OCI-LY1 (cell line): Measurements from ENCODE around the gene LATS2.
A peak's percentile ranks its signal among the peaks of the same experiment; 100 is the strongest.
"Not testable (repeated sequence)": the region's sequence is repeated elsewhere in the genome, so short reads cannot be mapped to it uniquely, and the experiment has no call there.

ENCODE experiments used
- H2AFZ ChIP-seq: fragments of 200-600 bp; sonication (generic), shearing (Covaris generic); 2 replicates; pipeline ENCODE4 v1.6.0; 2014; ENCODE audit warnings: antibody characterized with exemption, mild to moderate bottlenecking, low read length
- H3F3A ChIP-seq: fragments of 200-600 bp; sonication (generic), shearing (Covaris generic); 2 replicates; pipeline ENCODE4 v1.6.0; 2014; ENCODE audit warnings: mild to moderate bottlenecking, antibody characterized with exemption, low read length, moderate library complexity; ENCODE audit not compliant: insufficient read depth
- H3K27ac ChIP-seq: fragments of 200-600 bp; sonication (generic); 2 replicates; pipeline ENCODE4 v1.5.1; 2014; ENCODE audit warnings: low read length, mixed run types, mild to moderate bottlenecking, low read depth; ENCODE audit not compliant: poor library complexity, severe bottlenecking
- H3K27me3 ChIP-seq: fragments of 200-600 bp; sonication (generic); 2 replicates; pipeline ENCODE4 v1.6.0; 2014; ENCODE audit warnings: antibody characterized with exemption, mild to moderate bottlenecking, low read length, moderate library complexity; ENCODE audit not compliant: insufficient read depth
- H3K36me3 ChIP-seq: fragments of 200-600 bp; sonication (generic); 2 replicates; pipeline ENCODE4 v1.6.1; 2014; ENCODE audit warnings: mild to moderate bottlenecking, antibody characterized with exemption, low read length, moderate library complexity, mixed read lengths; ENCODE audit not compliant: insufficient read depth
- H3K4me1 ChIP-seq: fragments of 200-600 bp; sonication (generic); 2 replicates; pipeline ENCODE4 v1.5.1; 2014; ENCODE audit warnings: mild to moderate bottlenecking, low read length, moderate library complexity; ENCODE audit not compliant: insufficient read depth, severe bottlenecking
- H3K4me2 ChIP-seq: fragments of 200-600 bp; sonication (generic), shearing (Covaris generic); 2 replicates; pipeline ENCODE4 v1.6.1; 2014; ENCODE audit warnings: low read length
- H3K4me3 ChIP-seq: fragments of 200-600 bp; sonication (generic); 2 replicates; pipeline ENCODE4 v1.5.1; 2014; ENCODE audit warnings: low read length, low read depth, mild to moderate bottlenecking, mixed read lengths; ENCODE audit not compliant: poor library complexity, severe bottlenecking
- H3K79me2 ChIP-seq: fragments of 200-600 bp; shearing (Covaris generic); 2 replicates; pipeline ENCODE4 v1.6.1; 2016; ENCODE audit warnings: mixed run types, low read length, mixed read lengths; ENCODE audit not compliant: insufficient read depth
- H3K9ac ChIP-seq: fragments of 200-600 bp; sonication (generic), shearing (Covaris generic); 2 replicates; pipeline ENCODE4 v1.6.1; 2014; ENCODE audit warnings: mild to moderate bottlenecking, low read length, mixed read lengths
- H3K9me2 ChIP-seq: fragments of 200-600 bp; sonication (generic), shearing (Covaris generic); 2 replicates; pipeline ENCODE4 v1.6.1; 2014; ENCODE audit warnings: low read depth, mild to moderate bottlenecking, low read length, mixed read lengths
- H3K9me3 ChIP-seq: fragments of 200-600 bp; shearing (Covaris generic); 2 replicates; pipeline ENCODE4 v1.6.1; 2014; ENCODE audit warnings: low read length, mixed read lengths
- H4K20me1 ChIP-seq: fragments of 200-600 bp; sonication (generic), shearing (Covaris generic); 2 replicates; pipeline ENCODE4 v1.6.0; 2016; ENCODE audit warnings: mild to moderate bottlenecking, low read length; ENCODE audit not compliant: insufficient read depth
- EZH2 ChIP-seq: fragments of 200-600 bp; sonication (generic), shearing (Covaris generic); IDR thresholded peaks from 2 replicates; pipeline ENCODE4 v1.8.0; 2017; ENCODE audit warnings: borderline replicate concordance, mixed run types, mild to moderate bottlenecking, antibody characterized with exemption, low read length, moderate library complexity, mixed read lengths
- TF ChIP-seq, protein P1 (sequence below): fragments of 200-600 bp; sonication (generic), shearing (Covaris generic); IDR thresholded peaks from 2 replicates; pipeline ENCODE4 v1.5.1; 2017; ENCODE audit warnings: mild to moderate bottlenecking, antibody characterized with exemption, low read length, moderate library complexity, mixed read lengths

The LATS2 gene

DNA sequence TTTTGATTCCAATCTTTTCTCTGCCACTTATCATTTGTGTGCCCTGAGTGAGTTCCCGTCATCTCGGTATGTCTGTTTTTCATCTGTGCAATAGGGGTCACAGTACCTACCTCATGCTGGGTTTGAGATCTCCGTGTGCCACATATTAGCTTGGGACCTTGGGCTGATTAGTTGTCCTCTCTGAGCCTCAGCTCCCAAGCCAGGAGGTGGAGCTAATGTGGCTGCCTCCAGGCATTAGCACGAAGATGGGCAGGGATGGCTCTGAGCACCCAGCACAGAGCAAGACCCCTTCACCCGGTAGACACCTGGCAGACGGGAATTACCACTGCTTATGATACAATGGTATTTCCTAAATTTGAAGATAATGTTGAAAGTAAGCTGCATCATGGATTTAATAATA lies 123.1 kb downstream of the LATS2 start:
- Histone ChIP-seq H3K4me2 (no peak overlapping the region), H3K79me2 (no peaks in the 10 kb centered on the region), H3K9me3 (no peaks in the 10 kb centered on the region), H4K20me1 (no peaks in the 10 kb centered on the region), H3F3A (no peaks in the 10 kb centered on the region), H3K36me3 (no peaks in the 10 kb centered on the region), H3K4me1 (no peaks in the 10 kb centered on the region), H2AFZ (no peak overlapping the region), H3K27me3 (0 out of 2 replicates have a peak, but pooled peaks cover 3% of the 10 kb centered on the region), H3K9me2 (no peaks in the 10 kb centered on the region), H3K9ac (no peak overlapping the region), H3K4me3 (no peak overlapping the region), H3K27ac (no peak overlapping the region)
- TF ChIP-seq, protein P1, sequence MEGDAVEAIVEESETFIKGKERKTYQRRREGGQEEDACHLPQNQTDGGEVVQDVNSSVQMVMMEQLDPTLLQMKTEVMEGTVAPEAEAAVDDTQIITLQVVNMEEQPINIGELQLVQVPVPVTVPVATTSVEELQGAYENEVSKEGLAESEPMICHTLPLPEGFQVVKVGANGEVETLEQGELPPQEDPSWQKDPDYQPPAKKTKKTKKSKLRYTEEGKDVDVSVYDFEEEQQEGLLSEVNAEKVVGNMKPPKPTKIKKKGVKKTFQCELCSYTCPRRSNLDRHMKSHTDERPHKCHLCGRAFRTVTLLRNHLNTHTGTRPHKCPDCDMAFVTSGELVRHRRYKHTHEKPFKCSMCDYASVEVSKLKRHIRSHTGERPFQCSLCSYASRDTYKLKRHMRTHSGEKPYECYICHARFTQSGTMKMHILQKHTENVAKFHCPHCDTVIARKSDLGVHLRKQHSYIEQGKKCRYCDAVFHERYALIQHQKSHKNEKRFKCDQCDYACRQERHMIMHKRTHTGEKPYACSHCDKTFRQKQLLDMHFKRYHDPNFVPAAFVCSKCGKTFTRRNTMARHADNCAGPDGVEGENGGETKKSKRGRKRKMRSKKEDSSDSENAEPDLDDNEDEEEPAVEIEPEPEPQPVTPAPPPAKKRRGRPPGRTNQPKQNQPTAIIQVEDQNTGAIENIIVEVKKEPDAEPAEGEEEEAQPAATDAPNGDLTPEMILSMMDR = no peak
- TF ChIP-seq EZH2 = no peak

DNA sequence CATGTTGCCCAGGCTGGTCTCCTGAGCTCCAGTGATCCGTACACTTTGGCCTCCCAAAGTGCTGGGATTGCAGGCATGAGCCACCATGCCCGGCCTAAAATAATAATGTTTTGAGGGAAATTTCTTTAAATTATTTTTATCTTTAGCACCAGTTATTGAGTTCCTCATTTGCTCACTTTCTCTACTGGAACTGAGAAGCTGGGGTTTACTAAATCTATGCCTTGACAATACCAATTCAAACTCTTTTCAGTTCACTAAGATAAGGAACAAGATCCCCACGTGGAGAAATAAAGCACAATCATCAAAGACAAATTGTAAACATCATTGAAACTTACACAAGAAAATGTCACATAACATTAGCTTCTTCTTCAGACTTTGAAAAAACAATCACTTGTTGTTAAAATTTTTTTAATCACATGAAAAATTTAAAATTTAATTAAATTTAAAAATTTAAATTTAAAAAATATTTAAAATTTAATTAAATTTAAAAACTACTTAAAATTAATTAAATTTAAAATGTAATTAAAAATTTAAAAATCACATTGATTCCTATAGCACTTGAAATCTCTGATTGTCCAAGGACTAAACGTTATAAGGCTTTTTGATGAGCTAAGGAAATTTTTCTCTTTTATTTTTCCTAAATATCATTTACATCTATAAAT lies 133.7 kb downstream of the LATS2 start:
- Histone ChIP-seq H3K9me2 (no peaks in the 10 kb centered on the region), H4K20me1 (no peaks in the 10 kb centered on the region), H2AFZ (no peak overlapping the region), H3K9ac (no peak overlapping the region), H3K79me2 (no peaks in the 10 kb centered on the region), H3K4me3 (no peak overlapping the region), H3K27me3 (no peaks in the 10 kb centered on the region), H3K4me1 (no peaks in the 10 kb centered on the region), H3K9me3 (no peaks in the 10 kb centered on the region), H3K4me2 (no peak overlapping the region), H3K27ac (no peak overlapping the region), H3K36me3 (no peaks in the 10 kb centered on the region), H3F3A (no peaks in the 10 kb centered on the region)
- no peak for TF ChIP-seq EZH2
- TF ChIP-seq, protein P1 = no peak

DNA sequence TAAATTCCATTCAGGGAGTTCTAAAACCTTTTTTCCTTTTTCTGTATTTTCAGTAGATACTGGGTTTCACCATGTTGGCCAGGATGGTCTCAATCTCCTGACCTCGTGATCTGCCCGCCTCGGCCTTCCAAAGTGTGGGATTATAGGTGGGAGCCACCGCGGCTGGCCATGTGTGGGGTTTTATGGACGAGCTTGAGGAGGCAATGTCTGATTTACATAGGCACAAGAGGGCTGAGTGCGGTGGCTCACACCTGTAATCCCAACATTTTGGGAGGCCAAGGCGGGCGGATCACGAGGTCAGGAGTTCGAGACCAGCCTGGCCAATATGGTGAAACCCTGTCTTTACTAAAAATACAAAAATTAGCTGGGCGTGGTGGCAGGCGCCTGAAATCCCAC lies 136.0 kb downstream of the LATS2 start:
- H3K4me2 ChIP-seq, H2AFZ ChIP-seq, H3K27me3 ChIP-seq, H3K9me3 ChIP-seq, H3K36me3 ChIP-seq, H3F3A ChIP-seq, H3K4me3 ChIP-seq, H3K79me2 ChIP-seq, H3K9ac ChIP-seq, H4K20me1 ChIP-seq, H3K27ac ChIP-seq, H3K4me1 ChIP-seq, H3K9me2 ChIP-seq: not testable (repeated sequence)

DNA sequence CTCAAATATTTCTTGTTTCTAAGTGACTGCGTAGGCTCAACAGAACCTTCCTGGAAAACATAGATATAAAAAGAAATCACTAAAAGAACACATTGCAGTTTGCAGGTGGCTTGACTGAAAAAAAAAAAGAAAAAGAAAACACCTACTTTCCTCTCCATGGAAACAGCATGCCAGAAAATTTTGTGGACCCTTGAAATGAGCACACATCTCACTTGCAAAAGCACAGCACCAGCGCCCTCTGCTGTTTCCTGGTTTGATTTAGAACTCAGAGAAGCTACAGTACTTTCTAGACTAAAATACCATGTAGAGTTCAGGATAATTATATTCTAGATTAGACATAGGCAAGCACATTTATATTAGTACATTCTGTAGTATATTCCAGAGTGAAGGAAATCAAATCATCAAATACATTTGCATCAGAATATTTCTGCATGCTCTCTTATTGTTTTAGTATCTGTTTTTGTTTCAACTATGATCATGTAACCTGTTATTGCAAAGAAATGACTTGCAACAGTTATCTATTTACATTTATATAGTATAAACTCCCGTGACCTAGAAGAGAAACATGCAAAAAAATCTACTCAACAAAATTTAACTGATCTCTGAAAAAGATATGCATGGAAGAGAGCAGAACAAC lies 136.5 kb downstream of the LATS2 start:
- Histone ChIP-seq H3K4me3 (no peak overlapping the region), H4K20me1 (no peaks in the 10 kb centered on the region), H3K9me3 (no peaks in the 10 kb centered on the region), H3K9me2 (no peaks in the 10 kb centered on the region), H3K4me2 (no peak overlapping the region), H3K9ac (no peak overlapping the region), H3K27me3 (no peaks in the 10 kb centered on the region), H3K4me1 (no peaks in the 10 kb centered on the region), H3K36me3 (no peaks in the 10 kb centered on the region), H2AFZ (no peak overlapping the region), H3F3A (no peaks in the 10 kb centered on the region), H3K79me2 (no peaks in the 10 kb centered on the region), H3K27ac (no peak overlapping the region)
- TF ChIP-seq EZH2 = no peak
- TF ChIP-seq, protein P1 = peak; percentile 87
